RWPE2 (cell line): ENCODE data around the gene MAP3K14.

ENCODE experiments used
- ATAC-seq: fragments of 200-7000 bp; cut with Tn5 transposase; 3 replicates; pipeline ENCODE4 v1.9.1; 2021; ENCODE audit warnings: low read depth
- DNase-seq: peaks from one replicate; pipeline ENCODE4 v3.0.0-alpha.2; 2020; ENCODE audit warnings: low spot score
- H3K27ac ChIP-seq: fragments of 450-650 bp; 2 replicates; pipeline ENCODE4 v1.5.1; 2017; ENCODE audit warnings: mild to moderate bottlenecking; ENCODE audit not compliant: poor library complexity, severe bottlenecking
- H3K27me3 ChIP-seq: fragments of 250-450 bp; sonication (Bioruptor Pico); 2 replicates; pipeline ENCODE4 v1.5.1; 2021; ENCODE audit warnings: mild to moderate bottlenecking, moderate library complexity; ENCODE audit not compliant: insufficient read depth, poor library complexity, severe bottlenecking
- H3K36me3 ChIP-seq: fragments of 250-450 bp; sonication (Bioruptor Pico); 2 replicates; pipeline ENCODE4 v1.5.1; 2020; ENCODE audit warnings: low read depth, mild to moderate bottlenecking, moderate library complexity
- H3K4me1 ChIP-seq: fragments of 250-450 bp; sonication (Bioruptor Pico); 2 replicates; pipeline ENCODE4 v1.5.1; 2021; ENCODE audit warnings: mild to moderate bottlenecking, moderate library complexity; ENCODE audit not compliant: insufficient read depth, poor library complexity, severe bottlenecking
- H3K4me3 ChIP-seq: fragments of 250-450 bp; sonication (Bioruptor Pico); 2 replicates; pipeline ENCODE4 v1.5.1; 2021; ENCODE audit warnings: mild to moderate bottlenecking, moderate library complexity; ENCODE audit not compliant: severe bottlenecking
- H3K9me3 ChIP-seq: fragments of 250-450 bp; sonication (Bioruptor Pico); 2 replicates; pipeline ENCODE4 v1.5.1; 2021; ENCODE audit warnings: mild to moderate bottlenecking, moderate library complexity; ENCODE audit not compliant: severe bottlenecking
- CTCF ChIP-seq: fragments of 450-650 bp; IDR thresholded peaks from one replicate; pipeline ENCODE4 v1.5.1; 2017; ENCODE audit warnings: mild to moderate bottlenecking, moderate library complexity; ENCODE audit not compliant: poor library complexity, severe bottlenecking

MAP3K14 gene

GRCh38 chr17:45264430-45264829 lies 52.4 kb downstream of the MAP3K14 start:
- H3K4me1 ChIP-seq = peaks cover 7% of the 10 kb centered on the region

GRCh38 chr17:45263477-45263860 lies 53.4 kb downstream of the MAP3K14 start:
- no peak for TF ChIP-seq CTCF
- Histone ChIP-seq H3K4me1 (peaks cover 7% of the 10 kb centered on the region), H3K27me3 (no peaks in the 10 kb centered on the region), H3K4me3 (no peak overlapping the region), H3K36me3 (peaks cover 48% of the 10 kb centered on the region), H3K9me3 (no peaks in the 10 kb centered on the region), H3K27ac (no peak overlapping the region)
- DNase-seq = no peak
- no peak for ATAC-seq

More at GRCh38 chr17:45264430-45264829, 52.4 kb downstream of the MAP3K14 start:
- no peak overlapping the region for H3K4me3 ChIP-seq
- peaks cover 58% of the 10 kb centered on the region for H3K36me3 ChIP-seq
- H3K27ac ChIP-seq = no peak overlapping the region
- no peak for TF ChIP-seq CTCF
- DNase-seq (no peak), ATAC-seq (no peak)
- H3K9me3 ChIP-seq = no peaks in the 10 kb centered on the region
- H3K27me3 ChIP-seq = no peaks in the 10 kb centered on the region

- TF ChIP-seq CTCF = peak; percentile 7
- DNase-seq (no peak), ATAC-seq (peak; percentile 27)
- no peak overlapping the region for H3K27ac ChIP-seq
- no peaks in the 10 kb centered on the region for H3K9me3 ChIP-seq
- no peaks in the 10 kb centered on the region for H3K27me3 ChIP-seq
- H3K4me1 ChIP-seq = peaks cover 7% of the 10 kb centered on the region
- peak overlapping the region; percentile 24 for H3K4me3 ChIP-seq
- peaks cover 42% of the 10 kb centered on the region for H3K36me3 ChIP-seq
Measured at GRCh38 chr17:45262516-45263476, 54.0 kb downstream of the MAP3K14 start.

GRCh38 chr17:45261577-45262515 lies 55.0 kb downstream of the MAP3K14 start, which contains the start of gene SPATA32:
SPATA32 (minus strand) TSS chr17:45262094; CDS start chr17:45262016, 78 bp downstream.
- Histone ChIP-seq H3K27ac (no peak within 1 kb of the TSS), H3K4me3 (peak within 1 kb of the TSS; percentile 24)
- DNase-seq = no peak

More at GRCh38 chr17:45261577-45262515, 55.0 kb downstream of the MAP3K14 start, which contains the start of gene SPATA32:
- Histone ChIP-seq H3K9me3 (no peaks in the 10 kb centered on the region), H3K4me1 (peaks cover 7% of the 10 kb centered on the region), H3K27me3 (no peaks in the 10 kb centered on the region), H3K36me3 (peaks cover 32% of the 10 kb centered on the region)
- no peak for TF ChIP-seq CTCF
- ATAC-seq = peak; percentile 67
